Embryonic facial prominence (tissue), 1 donor: ENCODE results near the gene PSMD8.
"Not testable (repeated sequence)": the region's sequence is repeated elsewhere in the genome, so short reads cannot be mapped to it uniquely, and the experiment has no call there.

Experiments
- DNase-seq: peaks from one replicate; pipeline ENCODE4 v3.0.0-alpha.2; 2016; ENCODE audit errors: extremely low spot score

PSMD8 gene

GRCh38 chr19:38387550-38388348 lies 13.4 kb downstream of the PSMD8 start, which contains the start of gene GGN:
GGN (minus strand) TSS chr19:38388034; CDS start chr19:38387261, 773 bp downstream.
- DNase-seq = no peak

- no peak for DNase-seq
Observed at GRCh38 chr19:38388349-38389100, 14.2 kb downstream of the PSMD8 start, which contains the start of gene SPRED3. SPRED3 (plus strand) TSS chr19:38388697; CDS start chr19:38390303, 1,606 bp downstream.

GRCh38 chr19:38389101-38389925 lies 14.9 kb downstream of the PSMD8 start:
- DNase-seq = no peak

- no peak for DNase-seq
Observed at GRCh38 chr19:38389957-38390924, 15.9 kb downstream of the PSMD8 start.

GRCh38 chr19:38391911-38392464 lies 17.6 kb downstream of the PSMD8 start:
- DNase-seq = no peak

GRCh38 chr19:38392707-38393308 lies 18.4 kb downstream of the PSMD8 start:
- DNase-seq = no peak

- no peak for DNase-seq
Observed at GRCh38 chr19:38394488-38394887, 20.1 kb downstream of the PSMD8 start.

- DNase-seq = no peak
Observed at GRCh38 chr19:38395381-38396114, 21.2 kb downstream of the PSMD8 start.

GRCh38 chr19:38399081-38399480 lies 24.7 kb downstream of the PSMD8 start:
- DNase-seq = no peak

GRCh38 chr19:38399537-38399936 lies 25.2 kb downstream of the PSMD8 start:
- no peak for DNase-seq

GRCh38 chr19:38400361-38400760 lies 26.0 kb downstream of the PSMD8 start:
- DNase-seq = no peak

GRCh38 chr19:38401148-38401547 lies 26.8 kb downstream of the PSMD8 start:
- no peak for DNase-seq

- no peak for DNase-seq
Observed at GRCh38 chr19:38402623-38402966, 28.2 kb downstream of the PSMD8 start.

- DNase-seq = peak; percentile 93
Observed at GRCh38 chr19:38402967-38403674, 28.8 kb downstream of the PSMD8 start, which contains the start of gene FAM98C. FAM98C (plus strand) TSS chr19:38403093; CDS start chr19:38403154, 61 bp downstream.

GRCh38 chr19:38404858-38405257 lies 30.5 kb downstream of the PSMD8 start:
- DNase-seq = no peak

GRCh38 chr19:38405276-38405675 lies 30.9 kb downstream of the PSMD8 start:
- DNase-seq = no peak

- no peak for DNase-seq
Observed at GRCh38 chr19:38409631-38410133, 35.3 kb downstream of the PSMD8 start.

- DNase-seq = not testable (repeated sequence)
Observed at GRCh38 chr19:38410407-38410806, 36.0 kb downstream of the PSMD8 start.
